NK-92 treated with Interleukin-12 subunit alpha and Interleukin-12 subunit beta, amount 100 ng/mL, for 24 hours (cell line): Measurements from ENCODE around the gene NT5C1B.

Experiments used
- DNase-seq: peaks from one replicate; lab custom pipeline; 2025; lab: John Stamatoyannopoulos, UW

NT5C1B gene

DNA sequence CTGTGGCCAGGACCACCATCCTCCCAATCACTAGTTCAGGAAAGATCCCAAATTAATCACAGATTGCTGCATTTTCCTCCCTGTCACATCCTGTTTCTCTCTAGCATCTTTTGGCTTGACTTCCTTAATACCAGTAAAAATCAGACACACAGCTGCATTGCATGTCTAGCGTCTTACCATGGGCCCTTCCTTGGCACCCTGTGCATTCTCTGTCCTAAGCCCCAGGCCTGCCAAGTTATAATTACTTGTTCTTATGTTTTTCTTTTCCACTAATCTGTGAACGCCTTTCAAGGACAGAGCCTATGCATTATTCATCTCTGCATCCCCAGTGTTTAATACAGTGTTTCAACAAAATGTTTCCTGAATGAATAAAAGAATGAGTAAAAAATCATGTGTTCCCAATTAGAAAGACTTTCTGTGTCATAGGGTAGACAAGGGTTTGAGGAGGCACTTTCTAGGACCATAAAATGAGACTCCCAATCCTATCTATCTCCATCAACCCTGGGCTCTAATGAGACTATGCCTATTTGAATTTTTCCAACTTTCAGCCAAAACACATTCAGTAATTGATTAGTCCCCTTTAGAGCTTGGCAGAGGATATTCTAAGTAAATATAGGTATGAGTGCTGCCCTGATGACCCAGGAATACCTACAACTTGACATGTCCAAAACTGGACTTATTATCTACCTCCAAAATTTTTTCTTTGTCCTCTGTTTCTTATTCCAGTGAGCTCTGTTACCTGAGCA, 10.3 kb upstream of the NT5C1B start:
- no peak for DNase-seq

GRCh38 chr2:18598848-18599484, 9.6 kb upstream of the NT5C1B start:
- DNase-seq: no peak

GRCh38 chr2:18597618-18598017, 8.2 kb upstream of the NT5C1B start:
- DNase-seq: no peak

- DNase-seq: no peak
Observed at GRCh38 chr2:18596993-18597392, 7.6 kb upstream of the NT5C1B start.

GRCh38 chr2:18593496-18593895, 4.1 kb upstream of the NT5C1B start:
- DNase-seq: no peak

GRCh38 chr2:18592372-18592771, 3.0 kb upstream of the NT5C1B start:
- DNase-seq: no peak

GRCh38 chr2:18588802-18589201, 567 bp downstream of the NT5C1B start:
- no peak for DNase-seq

- no peak for DNase-seq
Observed at GRCh38 chr2:18588049-18588448, 1.3 kb downstream of the NT5C1B start.

DNA sequence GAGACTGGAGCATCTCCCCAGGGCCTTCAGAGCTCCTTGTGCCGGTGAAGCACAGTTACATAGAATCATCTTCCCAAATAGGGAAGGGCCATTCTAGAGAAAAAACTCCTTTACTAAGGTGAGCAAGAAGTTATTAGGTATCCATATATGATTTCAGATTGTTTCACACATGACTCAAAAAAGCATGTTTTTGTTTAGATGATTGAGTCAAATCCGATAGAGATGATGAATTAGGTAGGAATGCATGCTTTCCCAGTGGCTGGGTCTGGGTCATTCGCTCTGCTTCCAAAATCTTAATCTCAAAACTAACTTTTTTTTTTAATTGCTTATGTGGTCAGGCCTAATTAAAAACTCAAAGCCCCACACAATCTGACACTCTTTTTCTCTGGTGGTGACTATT, 3.8 kb downstream of the NT5C1B start:
- DNase-seq: no peak

GRCh38 chr2:18584608-18584954, 4.8 kb downstream of the NT5C1B start:
- no peak for DNase-seq

DNA sequence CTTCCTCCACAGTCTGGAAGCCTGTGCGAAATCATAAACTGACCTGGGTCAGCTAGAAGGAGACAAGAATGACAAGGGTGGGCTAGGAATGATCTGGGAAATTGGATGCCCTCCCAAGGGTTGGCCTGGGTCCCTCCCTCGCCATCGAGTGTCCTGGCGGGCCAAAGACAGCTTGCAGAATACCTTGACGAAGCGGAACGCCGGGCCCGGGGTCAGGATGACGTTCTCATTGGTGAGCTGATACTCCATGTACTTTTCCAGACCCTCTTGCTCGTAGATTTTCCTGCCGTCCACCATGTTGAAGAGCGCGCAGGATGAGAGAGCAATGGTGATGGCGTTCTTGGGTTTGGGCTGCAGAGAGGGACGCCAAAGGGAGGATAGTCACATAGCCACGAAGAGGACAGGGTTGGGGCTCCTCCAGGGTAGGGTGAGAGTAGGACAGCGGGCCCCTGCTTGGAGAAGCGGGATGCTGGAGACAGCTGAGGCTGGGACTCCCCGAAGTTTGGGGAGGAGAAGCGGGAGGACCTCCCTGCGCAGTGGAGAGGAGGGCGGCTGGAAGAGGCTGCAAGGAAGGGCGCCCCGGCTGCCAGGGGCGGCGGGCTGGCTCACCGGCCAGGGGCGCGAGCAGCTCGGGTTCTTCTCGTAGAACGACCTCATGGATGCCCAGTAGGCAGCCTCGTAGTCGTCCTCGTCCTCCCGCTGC, 5.3 kb downstream of the NT5C1B start:
- no peak for DNase-seq

GRCh38 chr2:18580606-18581005, 8.8 kb downstream of the NT5C1B start:
- DNase-seq: no peak

GRCh38 chr2:18578033-18578432, 11.3 kb downstream of the NT5C1B start:
- DNase-seq: no peak

- DNase-seq: no peak
Observed at GRCh38 chr2:18566145-18566769, 23.1 kb downstream of the NT5C1B start.

- DNase-seq: no peak
Observed at GRCh38 chr2:18560797-18561085, 28.6 kb downstream of the NT5C1B start.

DNA sequence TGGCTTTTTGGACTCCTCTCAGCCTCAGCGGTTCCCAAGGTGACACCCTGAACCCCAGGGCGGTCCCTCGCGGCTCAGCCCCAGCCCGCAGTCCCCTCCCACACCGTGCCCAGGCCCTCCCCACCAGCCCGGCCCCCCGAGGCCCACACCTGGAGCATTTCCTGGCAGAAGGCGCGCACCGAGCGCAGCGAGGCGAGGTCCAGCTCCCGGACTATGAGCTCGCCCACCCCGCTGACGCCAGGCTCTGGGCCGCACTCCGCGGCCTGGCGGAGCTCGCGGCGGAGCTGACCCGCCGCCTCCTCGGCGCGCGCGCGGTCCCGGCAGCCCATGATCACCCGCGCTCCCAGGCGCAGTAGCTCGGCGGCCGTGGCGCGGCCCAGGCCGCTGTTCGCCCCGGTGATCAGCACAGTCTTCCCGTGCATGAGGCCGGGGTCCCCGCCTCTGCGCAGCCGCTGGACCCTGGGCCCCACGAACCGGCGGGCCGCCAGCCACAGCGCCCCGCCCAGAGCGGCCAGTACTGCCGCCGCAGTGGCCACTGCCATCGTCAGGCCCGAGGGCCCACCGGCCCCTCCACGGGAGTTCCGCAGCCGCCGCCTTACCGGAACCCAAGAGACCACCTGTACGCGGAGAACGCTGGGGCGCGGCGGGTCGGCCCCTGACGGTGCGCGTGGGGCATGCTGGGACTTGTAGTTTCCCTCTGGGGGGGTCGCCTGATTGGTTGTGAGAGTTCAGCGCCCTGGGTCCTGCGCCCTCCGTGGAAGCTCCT, 29.2 kb downstream of the NT5C1B start, which contains the start of gene RDH14:
RDH14 (minus strand) TSS at position 623 of the 766 bp plus-strand sequence; CDS start at position 542, 81 bp downstream.
- DNase-seq: peak; percentile 84

DNA sequence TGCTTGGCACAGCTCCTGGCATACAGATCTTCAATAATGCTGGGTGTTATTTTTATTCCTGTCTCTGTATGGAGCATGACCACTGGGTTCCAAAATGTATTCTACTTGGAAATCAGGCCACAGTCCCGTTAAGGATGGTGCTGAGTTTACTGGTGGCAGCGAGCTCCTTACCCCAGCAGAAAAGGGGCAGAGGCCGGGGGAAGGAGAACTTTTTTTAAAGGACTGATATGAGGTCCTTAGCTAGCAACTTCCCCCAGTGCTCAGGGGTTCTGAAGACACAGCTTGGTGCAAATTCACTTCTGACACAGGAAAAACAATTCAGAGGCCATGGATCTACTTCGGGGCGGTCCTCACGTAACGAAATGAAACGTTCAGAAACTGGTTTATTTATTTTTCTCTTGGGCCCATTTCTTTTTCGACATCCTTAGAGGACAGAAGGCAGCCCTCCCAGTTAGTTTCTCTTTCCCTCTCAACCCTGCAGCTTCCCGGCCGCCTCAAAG, 29.8 kb downstream of the NT5C1B start:
- DNase-seq: no peak

DNA sequence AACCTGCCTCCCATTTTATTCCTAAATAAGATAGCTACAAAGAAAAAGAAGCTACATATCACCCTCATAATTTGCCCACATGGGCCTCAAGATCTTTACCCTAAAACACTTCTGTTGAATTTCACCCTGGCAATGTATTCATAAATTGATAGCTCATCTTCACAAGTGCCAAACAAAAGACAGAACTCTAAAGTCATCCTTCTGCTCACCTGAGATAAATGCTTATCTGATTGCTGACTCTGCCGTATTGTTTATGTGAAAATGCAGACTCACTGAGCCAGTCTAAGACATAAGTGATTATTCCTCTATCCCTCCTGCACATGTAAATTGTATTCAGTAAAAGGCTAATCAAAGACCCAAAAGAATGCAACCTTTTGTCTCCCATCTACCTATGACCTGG, 30.9 kb downstream of the NT5C1B start:
- DNase-seq: no peak

DNA sequence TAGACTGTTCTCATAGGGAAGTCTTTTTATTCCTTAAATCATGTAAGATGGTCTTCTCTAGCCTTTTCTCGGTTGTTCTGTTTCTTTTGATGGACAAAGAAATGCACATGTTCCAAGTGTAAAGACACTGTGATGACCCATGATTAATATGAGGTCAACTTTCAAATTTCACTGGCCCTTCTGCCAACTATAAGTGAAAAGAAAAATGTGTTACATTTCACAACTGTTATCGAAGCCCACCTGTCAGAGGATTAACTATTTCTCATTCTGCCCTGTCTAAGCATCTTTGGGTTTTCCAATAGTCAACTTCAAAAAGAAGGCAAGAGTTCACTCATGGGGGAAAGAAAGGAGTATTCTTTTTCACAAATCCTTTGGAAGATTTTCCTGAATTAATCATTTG, 32.2 kb downstream of the NT5C1B start:
- DNase-seq: no peak

- no peak for DNase-seq
Observed at GRCh38 chr2:18552351-18553077, 36.9 kb downstream of the NT5C1B start.

- no peak for DNase-seq
Observed at GRCh38 chr2:18551623-18552022, 37.7 kb downstream of the NT5C1B start.
